GM12878 (cell line): ENCODE data around the gene SLC12A7. TPM values are rescaled to one million over a fixed set of nuclear protein-coding genes. Genes with fewer than 3 reads are reported as not detected.

Source experiments
- ATAC-seq: fragments of 200-7000 bp; cut with Tn5 transposase; 3 replicates; pipeline ENCODE4 v1.9.1; 2020; ENCODE audit warnings: mild to moderate bottlenecking, moderate library complexity
- BruUV-seq: library from RNA; stranded (reverse); fragments of 400-500 nt; replicated peaks from 2 replicates; lab custom pipeline; 2021; lab: Mats Ljungman, UMichigan
- CTCF ChIA-PET: fragments of 300-600 bp; sonication (Branson Sonifier 250); formaldehyde crosslinking; extraction: SDS; loops from one replicate; lab custom pipeline; 2021; ENCODE audit warnings: inconsistent platforms; lab: Yijun Ruan, JAX
- POLR2A ChIA-PET: fragments of 350-600 bp; formaldehyde crosslinking; extraction: SDS; loops from one replicate; lab custom pipeline; 2021; ENCODE audit warnings: inconsistent platforms; lab: Charles Lee
- RAD21 ChIA-PET: fragments of 300-600 bp; sonication (Branson Sonifier 250); formaldehyde crosslinking; loops from one replicate; lab custom pipeline; 2023; ENCODE audit warnings: antibody characterized with exemption; ENCODE audit not compliant: unreplicated experiment; lab: Charles Lee
- SMC1A ChIA-PET: fragments of 300-600 bp; sonication (Branson Sonifier 250); formaldehyde crosslinking; loops from one replicate; lab custom pipeline; 2023; ENCODE audit not compliant: unreplicated experiment, uncharacterized antibody; lab: Charles Lee
- DNase-seq: peaks from one replicate; pipeline ENCODE4 v3.0.0-alpha.2; 2011; ENCODE audit warnings: low read depth, low spot score
- FAIRE-seq: peaks from 3 replicates; lab custom pipeline; 2011; peaks lifted over from hg19 to GRCh38; lab: Jason Lieb, UNC
- H2AFZ ChIP-seq: 2 replicates; pipeline ENCODE4 v1.6.0; 2011; ENCODE audit warnings: low read depth, low read length, control low read depth; ENCODE audit not compliant: control insufficient read depth
- H3K27ac ChIP-seq: 2 replicates; pipeline ENCODE4 v1.5.1; 2011; ENCODE audit warnings: control low read depth; ENCODE audit not compliant: control insufficient read depth, insufficient read depth
- H3K27me3 ChIP-seq, 2 experiments: replicated peaks in 1 of 2; 2 replicates each; pipeline versions ENCODE4 v1.6.0 to v1.6.1; 2011; ENCODE audit warnings: low read length in 1 of 2; ENCODE audit not compliant: control insufficient read depth in 2 of 2, insufficient read depth in 2 of 2
- H3K36me3 ChIP-seq, 2 experiments: 2 replicates each; pipeline ENCODE4 v1.5.1; 2011; ENCODE audit warnings: low read length in 1 of 2; ENCODE audit not compliant: control insufficient read depth in 2 of 2, insufficient read depth in 2 of 2
- H3K4me1 ChIP-seq: 2 replicates; pipeline ENCODE4 v1.6.1; 2011; ENCODE audit warnings: mild to moderate bottlenecking, low read length, moderate library complexity, mixed read lengths; ENCODE audit not compliant: control insufficient read depth, insufficient read depth
- H3K4me2 ChIP-seq: 2 replicates; pipeline ENCODE4 v1.6.0; 2011; ENCODE audit warnings: control low read depth; ENCODE audit not compliant: control insufficient read depth, insufficient read depth
- H3K4me3 ChIP-seq: fragments of 200-600 bp; sonication (generic); 2 replicates; pipeline ENCODE4 v1.5.1; 2016
- H3K79me2 ChIP-seq: 2 replicates; pipeline ENCODE4 v1.6.0; 2011; ENCODE audit warnings: low read length; ENCODE audit not compliant: control insufficient read depth, insufficient read depth
- H3K9ac ChIP-seq: 2 replicates; pipeline ENCODE4 v1.8.0; 2011; ENCODE audit warnings: low read length, control low read depth, mixed read lengths; ENCODE audit not compliant: control insufficient read depth, insufficient read depth
- H3K9me3 ChIP-seq: replicated peaks from 3 replicates; pipeline ENCODE4 v1.5.1; 2011; ENCODE audit warnings: mild to moderate bottlenecking, low read length; ENCODE audit not compliant: control insufficient read depth, insufficient read depth
- H4K20me1 ChIP-seq: 2 replicates; pipeline ENCODE4 v1.6.0; 2011; ENCODE audit not compliant: control insufficient read depth, insufficient read depth
- CHD4 ChIP-seq: fragments of 200-600 bp; sonication (generic); IDR thresholded peaks from 2 replicates; pipeline ENCODE4 v1.6.1; 2016; ENCODE audit warnings: mild to moderate bottlenecking
- DPF2 ChIP-seq: fragments of 450-650 bp; IDR thresholded peaks from 2 replicates; pipeline ENCODE4 v1.6.1; 2017; ENCODE audit warnings: mild to moderate bottlenecking
- IKZF1 ChIP-seq: fragments of 450-650 bp; conservative IDR thresholded peaks from 2 replicates; pipeline ENCODE4 v1.6.1; 2017; ENCODE audit warnings: antibody characterized with exemption, mild to moderate bottlenecking
- MAX ChIP-seq: IDR thresholded peaks from 2 replicates; pipeline ENCODE4 v1.6.1; 2012; ENCODE audit warnings: low read depth, low read length, improper control_type of control experiment
- RELA ChIP-seq: fragments of 450-650 bp; IDR thresholded peaks from 2 replicates; pipeline ENCODE4 v1.8.0; 2014; ENCODE audit warnings: borderline replicate concordance; ENCODE audit not compliant: partially characterized antibody
- RFX5 ChIP-seq: IDR thresholded peaks from 2 replicates; pipeline ENCODE4 v1.6.1; 2011; ENCODE audit warnings: low read depth, low read length, improper control_type of control experiment
- RUNX3 ChIP-seq: IDR thresholded peaks from 2 replicates; pipeline ENCODE4 v1.6.1; 2012; ENCODE audit warnings: low read length, inconsistent platforms
- SMAD5 ChIP-seq: IDR thresholded peaks from 2 replicates; pipeline ENCODE4 v1.6.1; 2016; ENCODE audit warnings: antibody characterized with exemption, low read depth
- USF1 ChIP-seq: IDR thresholded peaks from 2 replicates; pipeline ENCODE4 v1.6.1; 2011; ENCODE audit warnings: borderline replicate concordance, low read depth, mild to moderate bottlenecking, moderate library complexity, mixed read lengths, low read length; ENCODE audit not compliant: insufficient read depth; ENCODE audit errors: extremely low read length
- YY1 ChIP-seq: IDR thresholded peaks from 2 replicates; pipeline ENCODE4 v1.6.1; 2011; ENCODE audit warnings: low read depth, mild to moderate bottlenecking, low read length
- WGBS: methylation state at CpG from one replicate; pipeline ENCODE4 v1.1.6; 2016; ENCODE audit warnings: low lambda C conversion rate; ENCODE audit not compliant: insufficient replicate concordance, insufficient coverage; ENCODE audit errors: missing lambda C conversion rate; 5-methylcytosine and 5-hydroxymethylcytosine counted together
- in situ Hi-C: fragments of 300-500 bp; cut with MboI; formaldehyde crosslinking; loops from 9 replicates; pipeline ENCODE4 v1.14.3; 2018; ENCODE audit warnings: mixed read lengths
- intact Hi-C: fragments of 100-400 bp; cut with micrococcal nuclease; formaldehyde crosslinking; loops from one replicate; pipeline ENCODE4 v1.14.2; 2022; ENCODE audit not compliant: unreplicated experiment
- polyA plus RNA-seq, 11 experiments: library from polyadenylated mRNA; depleted of rRNA in 4 of 11; unstranded in 6 of 11; stranded (reverse) in 5 of 11; fragments of >200 nt; fragmentation: Nextera tagmentation in 4 of 11; fragmentation: Illumina TruSeq in 1 of 11; extraction: Ambion mirVana in 4 of 11; extraction: Trizol in 1 of 11; gene quantifications; 1 replicate in 1 of 11; 2 replicates in 10 of 11; pipeline versions ENCODE4 v1.2.1 to v1.2.3, GENCODE V29; 2011 to 2016; ENCODE audit warnings: inconsistent platforms in 2 of 11, missing spikeins in 2 of 11, low read depth in 1 of 11
- total RNA-seq, 4 experiments: library from RNA; depleted of rRNA in 3 of 4; stranded (reverse); fragments of >200 nt in 3 of 4; fragmentation: Illumina TruSeq in 1 of 4; extraction: Trizol in 1 of 4; gene quantifications; 2 replicates each; pipeline versions ENCODE4 v1.2.1 to v1.2.3, GENCODE V29; 2013 to 2021

Gene SLC12A7
- total and polyA plus RNA-seq, 10 of the 15 experiments (the other 5 are each of a cell fraction or from before 2014, with no cell fraction given) = 0.10 to 10.0 (median 2.9) TPM

GRCh38 chr5:1139331-1140170 is 27.7 kb upstream of the SLC12A7 start:
- in situ Hi-C loops = no loop called here

More at GRCh38 chr5:1139331-1140170, 27.7 kb upstream of the SLC12A7 start:
- POLR2A ChIA-PET = interaction anchor here (1.2 kb wide), 1 partner anchor 84 kb away, joined by 3 read pairs; no protein-coding TSS in a partner anchor
- CTCF ChIA-PET = interaction anchor here (1.1 to 5.4 kb wide), 16 partner anchors 8 to 505 kb away, joined by 3 to 61 read pairs (median 8); no protein-coding TSS in a partner anchor
- H3K4me1 ChIP-seq = peaks cover 18% of the 10 kb centered on the region
- intact Hi-C loops = loop anchor here (1.0 to 10.0 kb wide), 2 partner anchors 125 to 216 kb away; no protein-coding TSS in a partner anchor
- no peaks in the 10 kb centered on the region for H3K27me3 ChIP-seq
- H4K20me1 ChIP-seq = no peaks in the 10 kb centered on the region
- no peaks in the 10 kb centered on the region for H3K9me3 ChIP-seq
- 51% methylated on average over 36 of the region's 37 CpGs for WGBS
- no peak overlapping the region for H3K9ac ChIP-seq
- SMC1A ChIA-PET = interaction anchor here (0.9 to 4.3 kb wide), 13 partner anchors 9 to 247 kb away, joined by 3 to 36 read pairs (median 6); partner anchors contain the start of gene BRD9
- no peak overlapping the region for H3K27ac ChIP-seq
- H3K36me3 ChIP-seq = no peaks in the 10 kb centered on the region
- RAD21 ChIA-PET = interaction anchor here (0.9 to 3.0 kb wide), 11 partner anchors 22 to 218 kb away, joined by 3 to 16 read pairs (median 3); no protein-coding TSS in a partner anchor
- H3K79me2 ChIP-seq = no peaks in the 10 kb centered on the region
- DNase-seq (no peak), FAIRE-seq (no peak), ATAC-seq (peak; percentile 23)
- BruUV-seq = no TSS peak
- H2AFZ ChIP-seq = peak overlapping the region; percentile 47; the same call in 1 of the 2 replicates
- no peak overlapping the region for H3K4me3 ChIP-seq
- no peak overlapping the region for H3K4me2 ChIP-seq
- TF ChIP-seq SMAD5 (no peak), DPF2 (0 out of 2 replicates have a peak, but pooled peaks have one; percentile 10), IKZF1 (peak; percentile 56), RELA (peak; percentile 17), CHD4 (no peak), USF1 (no peak), RUNX3 (0 out of 2 replicates have a peak, but pooled peaks have one; percentile 9), RFX5 (no peak), MAX (no peak; the same call in 1 of the 2 replicates), YY1 (no peak)
- TF ChIP-seq, all 136 proteins: peak for 4
